ENCODE measurements around the gene PACS2.

DNA sequence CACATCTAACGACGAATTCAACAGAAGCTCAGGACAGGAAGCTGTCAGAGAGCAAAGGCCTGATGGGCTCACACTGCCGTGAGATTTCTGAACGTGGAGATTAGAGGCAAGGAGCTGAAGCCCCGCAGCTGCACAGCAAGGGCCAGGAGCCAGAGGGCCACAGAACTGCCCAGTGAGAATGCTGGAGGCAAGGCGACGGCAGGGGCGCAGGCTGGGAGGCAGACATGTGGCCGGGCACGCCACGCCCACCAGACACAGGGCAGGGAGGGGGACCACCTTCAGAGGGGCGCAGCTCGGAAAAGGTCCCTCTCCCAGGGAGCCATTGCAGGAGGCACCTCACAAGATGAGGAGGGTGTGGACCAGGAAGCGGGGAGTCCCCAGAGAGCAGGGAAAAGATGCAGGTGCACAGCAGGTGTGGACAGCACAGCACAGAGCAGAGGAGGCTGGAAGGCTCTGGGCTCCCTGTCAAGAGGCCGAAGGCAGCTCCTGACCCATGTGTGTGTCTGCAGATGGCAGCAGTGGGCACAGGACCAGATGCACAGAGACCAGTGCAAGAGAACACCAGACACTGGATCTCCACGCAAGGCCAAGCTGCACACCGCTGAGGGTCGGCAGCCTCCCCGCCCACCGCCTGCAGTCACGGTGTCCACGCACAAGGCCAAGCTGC, 43.2 kb upstream of the PACS2 start:
- TF ChIP-seq, protein P1, sequence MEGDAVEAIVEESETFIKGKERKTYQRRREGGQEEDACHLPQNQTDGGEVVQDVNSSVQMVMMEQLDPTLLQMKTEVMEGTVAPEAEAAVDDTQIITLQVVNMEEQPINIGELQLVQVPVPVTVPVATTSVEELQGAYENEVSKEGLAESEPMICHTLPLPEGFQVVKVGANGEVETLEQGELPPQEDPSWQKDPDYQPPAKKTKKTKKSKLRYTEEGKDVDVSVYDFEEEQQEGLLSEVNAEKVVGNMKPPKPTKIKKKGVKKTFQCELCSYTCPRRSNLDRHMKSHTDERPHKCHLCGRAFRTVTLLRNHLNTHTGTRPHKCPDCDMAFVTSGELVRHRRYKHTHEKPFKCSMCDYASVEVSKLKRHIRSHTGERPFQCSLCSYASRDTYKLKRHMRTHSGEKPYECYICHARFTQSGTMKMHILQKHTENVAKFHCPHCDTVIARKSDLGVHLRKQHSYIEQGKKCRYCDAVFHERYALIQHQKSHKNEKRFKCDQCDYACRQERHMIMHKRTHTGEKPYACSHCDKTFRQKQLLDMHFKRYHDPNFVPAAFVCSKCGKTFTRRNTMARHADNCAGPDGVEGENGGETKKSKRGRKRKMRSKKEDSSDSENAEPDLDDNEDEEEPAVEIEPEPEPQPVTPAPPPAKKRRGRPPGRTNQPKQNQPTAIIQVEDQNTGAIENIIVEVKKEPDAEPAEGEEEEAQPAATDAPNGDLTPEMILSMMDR (IDR thresholded peaks at IDR 0.05): no peak
- TF ChIP-seq EP300 (IDR thresholded peaks at IDR 0.05): no peak
